HEK293 (cell line): ENCODE results near the gene CDK14.

ENCODE experiments used
- FEZF1 ChIP-seq: fragments of 450-650 bp; formaldehyde crosslinking; IDR thresholded peaks from 2 replicates; pipeline ENCODE4 v1.5.1; 2016; ENCODE audit warnings: missing biosample characterization, missing genetic modification characterization
- ZNF362 ChIP-seq: fragments of 450-650 bp; formaldehyde crosslinking; IDR thresholded peaks from 2 replicates; pipeline ENCODE4 v1.5.1; 2016; ENCODE audit warnings: missing biosample characterization, missing genetic modification characterization
- ZNF416 ChIP-seq: fragments of 450-650 bp; formaldehyde crosslinking; IDR thresholded peaks from 2 replicates; pipeline ENCODE4 v1.5.1; 2016; ENCODE audit warnings: missing biosample characterization, missing genetic modification characterization
- ZNF629 ChIP-seq: fragments of 450-650 bp; formaldehyde crosslinking; IDR thresholded peaks from 2 replicates; pipeline ENCODE4 v1.5.1; 2017; ENCODE audit warnings: missing biosample characterization, missing genetic modification characterization
- ZNF707 ChIP-seq: fragments of 450-650 bp; formaldehyde crosslinking; IDR thresholded peaks from 2 replicates; pipeline ENCODE4 v1.5.1; 2016; ENCODE audit warnings: missing biosample characterization, missing genetic modification characterization

DNA sequence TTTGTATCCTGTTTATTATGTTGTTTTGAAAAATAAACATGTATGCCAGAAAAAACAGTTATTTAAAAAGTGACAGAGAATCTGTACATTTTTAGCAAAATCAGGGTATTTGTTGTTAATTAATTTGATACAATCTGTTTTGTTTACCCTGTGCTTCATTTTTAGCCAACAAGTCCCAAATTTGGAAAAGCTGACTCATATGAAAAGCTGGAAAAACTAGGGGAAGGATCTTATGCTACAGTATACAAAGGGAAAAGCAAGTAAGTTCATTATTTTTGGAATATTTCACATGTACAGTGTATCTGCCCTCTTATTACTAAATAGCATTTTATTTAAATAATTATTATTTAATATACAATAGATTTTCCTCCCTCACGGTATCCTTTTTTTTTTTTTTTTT, 151.4 kb downstream of the CDK14 start:
- TF ChIP-seq ZNF362 (tag by site-specific recombination) (no peak), ZNF629 (tag by site-specific recombination) (no peak), ZNF707 (tag by site-specific recombination) (no peak), FEZF1 (tag by site-specific recombination) (no peak), ZNF416 (tag by site-specific recombination) (no peak)
